ENCODE measurements around the gene RAP1A.
A peak's percentile ranks its signal among the peaks of the same experiment; 100 is the strongest.

RAP1A gene

GRCh38 chr1:111717450-111717849 lies 97.9 kb downstream of the RAP1A start:
- DNase-seq (ENCODE audit: low read depth, low spot score): no peak

- no peak for DNase-seq (ENCODE audit: low read depth, low spot score)
Measured at GRCh38 chr1:111719135-111719534, 99.5 kb downstream of the RAP1A start.

DNA sequence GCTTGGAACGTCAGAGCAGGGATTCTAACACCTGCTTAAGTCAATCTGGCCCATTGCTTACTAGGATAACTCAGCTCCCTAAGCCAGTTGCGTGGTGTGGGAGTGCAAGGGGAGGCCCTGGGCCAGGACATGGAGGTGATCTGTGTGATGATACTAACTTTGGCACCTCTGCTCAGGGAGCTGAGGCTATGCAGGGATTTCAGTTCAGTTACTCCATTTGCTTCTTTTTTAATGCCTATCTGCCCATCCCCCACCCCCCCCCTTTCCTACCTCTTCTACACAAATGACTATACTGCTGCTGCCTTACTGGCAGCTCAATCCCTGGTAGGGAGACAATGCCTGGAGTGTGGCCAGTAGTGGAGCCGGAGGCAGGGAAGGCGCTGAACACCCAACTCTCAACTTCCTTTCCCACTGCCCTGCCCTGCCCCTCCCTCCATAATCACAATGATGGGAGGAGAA lies 100.1 kb downstream of the RAP1A start:
- no peak for DNase-seq (ENCODE audit: low read depth, low spot score)

DNA sequence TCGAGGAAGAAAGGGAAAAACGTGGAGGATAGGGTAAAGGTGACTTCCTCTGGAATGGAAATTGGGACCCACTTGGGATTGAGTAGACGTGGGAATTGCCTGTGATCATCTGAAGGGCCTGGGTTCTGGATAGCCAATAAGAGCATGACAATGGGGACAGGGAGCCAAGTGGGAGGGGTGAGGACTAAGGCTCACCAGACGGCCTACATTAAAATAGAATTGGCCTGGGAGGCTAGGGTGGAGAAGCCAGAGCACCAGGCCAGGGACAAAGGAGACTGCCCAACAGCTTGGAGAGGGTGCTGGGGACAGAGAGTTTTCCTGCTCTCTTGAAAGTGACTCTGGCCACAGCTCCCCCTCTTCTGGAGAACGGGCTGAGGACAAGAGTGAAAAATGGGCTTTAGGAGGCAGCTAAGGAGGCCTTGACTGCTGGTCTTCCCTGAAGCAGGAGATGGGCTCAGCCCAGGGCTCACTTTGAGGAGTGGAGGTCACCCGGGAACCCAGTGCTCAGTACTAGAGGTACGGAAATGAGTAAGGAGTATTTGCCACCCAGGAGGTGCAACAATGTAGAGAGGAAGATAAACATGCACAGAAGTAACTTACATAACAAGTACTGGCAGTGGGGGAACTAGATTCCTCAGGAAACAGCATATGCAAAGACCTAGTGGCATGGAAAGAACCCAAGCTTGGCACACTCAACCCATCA lies 100.8 kb downstream of the RAP1A start:
- DNase-seq (ENCODE audit: low read depth, low spot score): no peak

GRCh38 chr1:111720977-111721786 lies 101.6 kb downstream of the RAP1A start:
- DNase-seq (ENCODE audit: low read depth, low spot score): no peak

- DNase-seq (ENCODE audit: low read depth, low spot score): no peak
Measured at GRCh38 chr1:111723091-111723806, 103.7 kb downstream of the RAP1A start.

- no peak for DNase-seq (ENCODE audit: low read depth, low spot score)
Measured at GRCh38 chr1:111723871-111724270, 104.3 kb downstream of the RAP1A start.

DNA sequence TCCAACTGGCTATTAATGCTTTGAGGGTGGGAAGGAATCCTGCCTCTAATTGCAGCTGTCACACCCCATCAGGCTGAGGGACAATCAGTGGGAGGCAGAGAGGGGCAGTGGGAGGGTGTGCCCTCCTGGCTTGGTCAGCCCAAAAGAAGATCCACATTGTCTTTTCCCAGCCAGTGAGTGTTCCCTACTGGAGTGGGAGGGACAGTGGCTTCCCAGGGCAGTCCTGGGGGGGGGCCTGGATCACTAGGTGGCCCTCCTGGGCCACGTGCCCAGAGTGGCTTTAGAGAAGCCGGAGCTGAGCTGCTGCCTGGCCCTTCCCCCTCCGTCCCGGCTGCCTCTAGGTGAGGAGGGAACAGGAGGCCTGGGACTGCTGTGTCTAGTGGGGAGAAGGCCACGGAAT lies 105.6 kb downstream of the RAP1A start:
- DNase-seq (ENCODE audit: low read depth, low spot score): peak; percentile 62

DNA sequence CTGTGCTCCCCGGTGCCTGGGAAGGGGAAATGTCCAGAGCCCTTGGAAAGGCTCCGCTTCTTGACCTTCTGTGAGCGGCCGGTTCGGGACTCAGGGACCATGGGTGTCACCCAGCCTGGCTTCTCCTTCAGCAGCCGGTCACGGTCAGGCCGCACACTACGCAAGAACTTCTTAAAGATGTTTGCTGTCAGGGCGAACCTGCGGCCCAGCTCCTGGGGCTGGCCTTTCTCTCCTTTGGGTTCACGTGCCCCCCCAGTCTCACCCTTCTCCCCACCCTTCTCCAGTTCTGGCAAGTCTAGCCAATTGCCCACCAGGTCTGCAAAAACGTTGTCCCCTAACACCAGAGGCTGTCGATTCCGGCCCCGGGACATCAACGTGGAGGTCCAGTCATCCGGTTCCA lies 107.5 kb downstream of the RAP1A start:
- no peak for DNase-seq (ENCODE audit: low read depth, low spot score)

- no peak for DNase-seq (ENCODE audit: low read depth, low spot score)
Measured at GRCh38 chr1:111729271-111729921, 109.8 kb downstream of the RAP1A start.

- DNase-seq (ENCODE audit: low read depth, low spot score): no peak
Measured at GRCh38 chr1:111729946-111730681, 110.5 kb downstream of the RAP1A start.

DNA sequence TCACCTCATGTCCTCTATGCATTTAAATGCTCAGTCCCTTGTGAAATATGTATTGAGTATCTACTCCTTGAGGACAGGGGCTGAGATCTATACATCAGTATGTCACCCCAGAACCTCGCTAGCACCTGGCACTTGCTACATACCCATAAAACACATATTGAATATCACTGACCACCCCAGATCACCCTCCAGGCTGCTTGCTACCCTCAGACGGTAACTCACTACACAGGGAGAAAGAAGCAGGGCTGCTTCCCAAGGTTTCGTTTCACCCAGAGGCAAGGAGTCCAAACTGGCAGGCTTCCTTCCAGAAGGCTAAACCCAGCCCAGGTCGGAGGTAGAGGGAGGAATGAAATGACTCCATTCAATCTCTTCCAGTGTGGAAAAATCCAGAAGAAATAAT lies 111.1 kb downstream of the RAP1A start:
- no peak for DNase-seq (ENCODE audit: low read depth, low spot score)

GRCh38 chr1:111731956-111732355 lies 112.4 kb downstream of the RAP1A start:
- no peak for DNase-seq (ENCODE audit: low read depth, low spot score)

GRCh38 chr1:111732718-111733117 lies 113.1 kb downstream of the RAP1A start:
- no peak for DNase-seq (ENCODE audit: low read depth, low spot score)

DNA sequence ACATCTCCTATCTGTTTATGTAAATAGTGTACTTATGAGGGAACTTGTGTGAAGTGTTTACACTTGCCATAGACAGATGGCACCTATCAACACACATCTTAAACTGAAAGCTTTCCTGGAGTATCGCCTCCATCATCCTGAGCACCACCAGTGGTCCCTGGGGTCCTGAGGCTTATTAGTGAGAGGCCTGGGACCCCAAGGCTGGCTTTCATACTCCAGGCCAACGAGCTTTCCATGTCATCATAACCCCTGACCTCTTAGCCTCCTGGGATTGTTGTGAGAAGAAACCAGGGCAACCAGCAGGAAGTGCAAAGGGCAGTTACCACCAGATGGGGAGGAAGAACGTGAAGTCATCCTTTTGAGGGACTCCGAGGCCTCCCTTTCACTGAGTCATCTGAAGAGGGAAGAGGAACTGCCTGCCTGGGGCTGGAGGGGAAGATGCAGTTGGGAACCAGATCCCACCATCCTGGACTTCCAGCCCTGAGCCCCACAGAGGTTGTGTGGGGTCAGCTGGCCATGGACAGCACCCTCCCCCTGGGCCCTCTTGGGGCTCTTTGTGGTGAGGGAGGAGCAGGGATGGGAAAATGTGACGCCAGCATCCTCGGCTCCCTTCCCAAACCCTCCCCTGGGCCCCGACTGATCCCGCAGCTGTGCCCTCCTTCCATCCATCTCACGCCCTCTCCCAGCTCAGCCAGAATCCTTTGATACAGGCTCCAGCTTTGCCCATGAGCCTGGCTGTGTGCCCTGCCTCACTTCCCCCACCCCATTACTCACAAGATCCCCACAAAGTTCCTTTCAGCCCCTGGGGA lies 113.8 kb downstream of the RAP1A start:
- peak; percentile 44 for DNase-seq (ENCODE audit: low read depth, low spot score)

DNA sequence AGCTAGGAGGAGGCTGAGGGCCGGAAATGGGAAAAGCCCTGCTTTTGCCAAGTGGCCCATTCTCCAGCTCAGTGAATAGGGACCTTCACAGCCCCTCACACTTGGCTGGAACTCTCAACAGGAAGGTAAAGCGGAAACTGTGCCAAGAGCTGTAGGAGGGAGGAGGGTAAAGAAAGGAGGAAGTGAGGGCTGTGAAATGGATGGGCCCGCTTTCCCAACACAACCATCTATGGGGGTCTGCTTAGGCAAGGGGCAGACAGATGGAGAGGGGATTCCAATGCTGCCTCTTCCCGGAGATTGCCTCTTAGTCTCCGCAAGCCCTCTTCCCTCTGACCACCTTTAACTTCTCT lies 114.4 kb downstream of the RAP1A start:
- DNase-seq (ENCODE audit: low read depth, low spot score): no peak

- DNase-seq (ENCODE audit: low read depth, low spot score): no peak
Measured at GRCh38 chr1:111734426-111734825, 114.8 kb downstream of the RAP1A start.

GRCh38 chr1:111734856-111735255 lies 115.3 kb downstream of the RAP1A start:
- no peak for DNase-seq (ENCODE audit: low read depth, low spot score)

DNA sequence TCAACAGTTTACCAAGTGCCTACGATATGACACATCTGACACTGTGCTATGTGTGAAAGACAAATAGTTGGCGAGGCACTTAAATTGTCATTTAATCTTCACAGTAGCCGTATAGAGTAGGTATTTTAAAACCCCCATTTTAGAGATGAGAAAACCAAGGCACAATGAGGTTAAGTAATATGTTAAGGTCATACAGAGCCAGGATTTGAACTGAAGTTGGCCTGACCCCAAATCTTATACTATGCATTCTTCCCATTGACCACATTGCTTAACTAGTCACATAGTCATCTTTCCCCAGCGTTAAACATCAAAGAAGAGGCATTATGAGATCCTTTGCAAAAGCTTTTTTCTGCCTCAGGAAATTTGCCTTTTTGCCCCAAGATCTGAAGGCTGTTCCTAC lies 115.7 kb downstream of the RAP1A start:
- DNase-seq (ENCODE audit: low read depth, low spot score): no peak

- no peak for DNase-seq (ENCODE audit: low read depth, low spot score)
Measured at GRCh38 chr1:111735858-111736544, 116.4 kb downstream of the RAP1A start.

Data from astrocyte of the hippocampus (primary cell).